GM20000 (cell line): ENCODE data around the gene FAM24A.

Experiments
- DNase-seq: peaks from one replicate; pipeline ENCODE4 v3.0.0; 2012; ENCODE audit warnings: low spot score
- TF ChIP-seq, protein P1 (sequence below): IDR thresholded peaks from 2 replicates; pipeline ENCODE4 v1.5.1; 2012; ENCODE audit warnings: mild to moderate bottlenecking, control low read depth; ENCODE audit errors: extremely low read depth, missing control alignments

FAM24A gene

DNA sequence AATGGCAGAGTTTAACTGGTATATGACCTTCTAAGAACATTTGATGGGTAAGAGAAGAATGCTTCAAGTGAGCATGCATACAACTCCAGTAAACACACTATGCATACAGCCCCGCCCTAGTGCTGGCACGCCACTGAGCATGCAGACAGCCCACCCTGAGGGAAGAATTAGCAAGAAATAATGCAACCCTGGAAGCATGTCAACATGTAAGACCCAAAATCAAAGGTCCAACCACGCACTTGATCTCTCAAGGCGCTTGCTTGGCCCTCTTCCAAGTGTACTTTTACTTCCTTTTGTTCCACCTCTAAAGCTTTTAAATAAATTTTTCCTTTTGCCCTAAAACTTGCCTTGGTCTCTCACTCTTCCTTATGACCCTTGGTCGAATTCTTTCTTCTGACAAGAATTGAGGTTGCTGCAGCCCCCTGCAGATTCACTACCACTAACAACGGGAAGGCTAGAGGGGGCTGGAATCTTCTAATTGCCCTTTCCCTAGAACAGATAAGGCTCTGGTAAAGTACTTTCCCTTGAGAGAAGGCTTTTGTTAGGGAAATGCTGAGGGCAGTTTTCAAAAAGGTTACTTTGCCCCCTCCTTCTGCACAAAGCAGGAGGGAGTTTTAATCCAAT lies 34.5 kb upstream of the FAM24A start:
- no peak for DNase-seq
- TF ChIP-seq, protein P1, sequence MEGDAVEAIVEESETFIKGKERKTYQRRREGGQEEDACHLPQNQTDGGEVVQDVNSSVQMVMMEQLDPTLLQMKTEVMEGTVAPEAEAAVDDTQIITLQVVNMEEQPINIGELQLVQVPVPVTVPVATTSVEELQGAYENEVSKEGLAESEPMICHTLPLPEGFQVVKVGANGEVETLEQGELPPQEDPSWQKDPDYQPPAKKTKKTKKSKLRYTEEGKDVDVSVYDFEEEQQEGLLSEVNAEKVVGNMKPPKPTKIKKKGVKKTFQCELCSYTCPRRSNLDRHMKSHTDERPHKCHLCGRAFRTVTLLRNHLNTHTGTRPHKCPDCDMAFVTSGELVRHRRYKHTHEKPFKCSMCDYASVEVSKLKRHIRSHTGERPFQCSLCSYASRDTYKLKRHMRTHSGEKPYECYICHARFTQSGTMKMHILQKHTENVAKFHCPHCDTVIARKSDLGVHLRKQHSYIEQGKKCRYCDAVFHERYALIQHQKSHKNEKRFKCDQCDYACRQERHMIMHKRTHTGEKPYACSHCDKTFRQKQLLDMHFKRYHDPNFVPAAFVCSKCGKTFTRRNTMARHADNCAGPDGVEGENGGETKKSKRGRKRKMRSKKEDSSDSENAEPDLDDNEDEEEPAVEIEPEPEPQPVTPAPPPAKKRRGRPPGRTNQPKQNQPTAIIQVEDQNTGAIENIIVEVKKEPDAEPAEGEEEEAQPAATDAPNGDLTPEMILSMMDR = no peak

DNA sequence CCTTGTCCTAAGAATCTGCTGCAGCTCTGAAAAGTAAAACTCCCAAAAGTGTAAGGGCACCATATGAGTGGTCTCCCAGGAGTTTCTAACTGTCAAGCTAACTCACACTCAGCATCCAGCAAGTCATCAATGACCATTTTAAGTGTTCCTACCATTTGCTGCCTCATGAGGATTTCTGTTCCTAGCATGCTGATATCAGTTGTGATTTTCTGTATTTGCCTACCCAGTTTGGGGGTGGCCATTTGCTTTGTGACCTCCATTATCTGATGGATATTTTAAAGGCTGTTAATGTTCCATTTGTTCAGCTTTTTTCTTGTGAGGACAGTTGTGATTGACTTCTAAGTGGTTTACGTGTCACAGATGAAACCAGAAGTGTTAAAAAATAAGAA lies 33.9 kb upstream of the FAM24A start:
- no peak for DNase-seq
- TF ChIP-seq, protein P1 = no peak

- DNase-seq = no peak
These were observed 33.1 kb upstream of the FAM24A start for GRCh38 chr10:122877264-122877663.

DNA sequence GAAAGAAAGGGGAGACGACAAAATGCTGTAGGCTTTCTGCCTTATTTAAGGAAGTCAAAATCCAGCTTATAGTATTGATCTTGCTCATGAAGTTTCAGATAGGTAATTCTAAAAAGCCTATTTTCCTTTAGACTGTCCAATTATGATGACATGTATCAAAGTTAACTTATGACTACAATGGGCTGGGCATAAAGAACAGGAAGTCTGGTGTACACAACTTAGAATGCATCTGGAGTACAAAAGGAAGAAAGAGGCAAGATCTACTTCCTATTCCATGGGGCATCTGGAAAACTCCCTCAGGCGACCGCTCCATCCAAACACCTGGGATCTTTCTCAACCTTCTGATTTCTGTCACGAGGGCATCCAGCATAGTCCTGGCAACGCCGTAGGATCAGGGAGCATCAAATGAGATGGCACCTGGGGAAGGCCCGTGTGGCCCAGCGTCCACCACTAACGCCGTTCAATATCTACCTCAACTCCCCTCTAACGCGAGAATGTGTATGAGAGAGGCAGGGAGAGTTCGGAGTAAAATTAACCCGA lies 31.5 kb upstream of the FAM24A start:
- peak; percentile 9 for DNase-seq
- TF ChIP-seq, protein P1 = no peak

More at GRCh38 chr10:122877264-122877663, 33.1 kb upstream of the FAM24A start:
- TF ChIP-seq, protein P1 = no peak

DNA sequence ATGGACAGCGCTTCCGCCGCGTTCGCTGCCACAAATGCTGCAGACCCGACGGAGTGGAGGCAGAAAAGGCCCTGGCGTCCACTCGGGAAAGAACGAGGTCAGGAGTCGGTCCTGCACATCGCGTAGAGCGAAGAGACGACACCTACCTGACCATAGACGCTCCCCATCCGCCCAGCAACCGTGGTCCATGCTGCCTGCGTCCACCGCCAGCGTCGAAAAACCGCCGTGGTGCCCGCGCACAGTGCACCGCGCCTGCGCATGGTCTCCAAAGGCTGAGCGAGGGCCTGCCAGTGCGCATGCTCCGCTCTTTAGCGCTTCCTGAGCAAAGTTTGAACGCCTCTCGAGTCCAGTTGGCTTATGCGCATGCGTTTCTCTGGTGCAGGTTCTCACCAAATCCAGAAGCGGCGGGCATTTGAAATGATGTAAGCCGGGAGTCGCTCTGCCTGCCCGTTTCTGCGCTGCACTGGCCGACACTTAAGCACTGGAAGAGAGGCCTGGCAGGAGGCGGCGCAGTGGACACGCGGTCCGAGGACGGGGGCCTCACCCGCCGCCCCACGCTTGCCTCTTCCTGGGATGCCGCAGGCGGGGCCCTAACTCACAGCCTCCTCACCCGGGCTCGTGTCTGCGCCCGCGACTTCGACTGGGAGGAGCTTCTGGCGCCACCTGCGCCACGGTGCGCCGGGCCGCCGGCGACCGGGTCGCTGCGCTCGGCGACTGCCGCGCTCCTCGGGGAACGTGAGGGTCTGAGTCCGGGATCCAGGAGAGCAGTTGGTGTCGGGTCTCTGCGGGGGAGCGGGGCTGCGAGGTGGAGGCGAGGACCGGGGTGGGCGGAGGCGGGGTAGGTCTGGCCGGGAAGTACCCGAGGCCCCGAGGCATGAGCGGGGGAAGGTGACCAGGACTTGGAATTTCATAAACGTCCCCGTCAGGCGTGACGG lies 30.8 kb upstream of the FAM24A start, which contains the start of gene FAM24B:
Gene FAM24B (minus strand): TSS at position 243 of the 935 bp plus-strand sequence. CDS start 29,066 bp downstream, outside the sequence.
- TF ChIP-seq, protein P1 = no peak
- DNase-seq = peak; percentile 94

- DNase-seq = no peak
- TF ChIP-seq, protein P1 = no peak
These were observed 27.6 kb upstream of the FAM24A start for GRCh38 chr10:122882766-122883165.

DNA sequence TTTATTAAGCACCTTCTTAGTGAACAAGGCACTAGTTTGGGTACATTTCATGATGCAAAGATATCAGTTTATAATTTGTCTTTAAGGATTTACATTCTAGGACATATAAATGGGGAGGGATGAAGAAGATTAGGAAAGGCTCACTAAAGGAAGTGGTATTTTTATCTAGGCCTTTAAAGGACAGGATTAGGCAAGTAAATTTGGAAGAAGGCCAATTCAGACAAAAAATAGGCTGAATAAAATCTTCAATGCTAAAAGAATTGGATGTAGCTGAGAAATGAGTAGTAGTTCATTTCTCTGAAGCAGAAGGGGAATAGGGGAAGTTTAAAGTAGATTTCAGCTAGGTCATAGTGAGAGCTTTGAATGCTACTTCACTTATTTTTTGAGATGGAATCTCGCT lies 26.2 kb upstream of the FAM24A start:
- TF ChIP-seq, protein P1 = no peak
- DNase-seq = no peak
